ENCODE measurements around the gene PRSS57.

DNA sequence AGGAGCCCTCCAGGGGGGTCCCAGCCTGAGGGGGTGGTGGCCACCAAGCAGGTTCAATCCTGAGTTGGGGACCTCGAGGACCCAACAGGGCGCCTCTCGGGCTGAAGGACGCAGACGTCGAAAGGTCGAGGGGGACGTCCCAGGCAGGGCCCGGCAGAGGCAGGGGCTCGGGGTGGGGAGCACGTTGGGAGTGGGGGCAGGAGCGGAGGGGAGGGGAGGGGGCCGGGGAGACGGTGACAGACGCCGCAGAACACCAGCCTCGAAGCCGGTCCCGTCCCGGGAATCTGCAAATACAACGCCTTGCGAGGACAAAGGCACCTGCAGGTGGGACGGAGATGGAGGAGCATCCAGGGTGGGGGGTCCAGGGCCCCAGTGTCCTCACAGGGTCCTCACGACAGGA is 51.5 kb downstream of the PRSS57 start:
- no peak for TF ChIP-seq POLR2AphosphoS5 (IDR thresholded peaks at IDR 0.05)
- TF ChIP-seq, protein P1, sequence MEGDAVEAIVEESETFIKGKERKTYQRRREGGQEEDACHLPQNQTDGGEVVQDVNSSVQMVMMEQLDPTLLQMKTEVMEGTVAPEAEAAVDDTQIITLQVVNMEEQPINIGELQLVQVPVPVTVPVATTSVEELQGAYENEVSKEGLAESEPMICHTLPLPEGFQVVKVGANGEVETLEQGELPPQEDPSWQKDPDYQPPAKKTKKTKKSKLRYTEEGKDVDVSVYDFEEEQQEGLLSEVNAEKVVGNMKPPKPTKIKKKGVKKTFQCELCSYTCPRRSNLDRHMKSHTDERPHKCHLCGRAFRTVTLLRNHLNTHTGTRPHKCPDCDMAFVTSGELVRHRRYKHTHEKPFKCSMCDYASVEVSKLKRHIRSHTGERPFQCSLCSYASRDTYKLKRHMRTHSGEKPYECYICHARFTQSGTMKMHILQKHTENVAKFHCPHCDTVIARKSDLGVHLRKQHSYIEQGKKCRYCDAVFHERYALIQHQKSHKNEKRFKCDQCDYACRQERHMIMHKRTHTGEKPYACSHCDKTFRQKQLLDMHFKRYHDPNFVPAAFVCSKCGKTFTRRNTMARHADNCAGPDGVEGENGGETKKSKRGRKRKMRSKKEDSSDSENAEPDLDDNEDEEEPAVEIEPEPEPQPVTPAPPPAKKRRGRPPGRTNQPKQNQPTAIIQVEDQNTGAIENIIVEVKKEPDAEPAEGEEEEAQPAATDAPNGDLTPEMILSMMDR (IDR thresholded peaks at IDR 0.05), result no peak
- no peak for TF ChIP-seq EP300 (IDR thresholded peaks at IDR 0.05)
- no peak for TF ChIP-seq POLR2A (IDR thresholded peaks at IDR 0.05; ENCODE audit: low read depth)
